H1 (cell line): Measurements from ENCODE around the gene TMEM255B. TPM values are rescaled to one million over a fixed set of nuclear protein-coding genes. Genes with fewer than 3 reads are reported as not detected.

ENCODE experiments used
- BRCA1 ChIP-seq: IDR thresholded peaks from 2 replicates; pipeline ENCODE4 v1.6.1; 2012; ENCODE audit warnings: low read depth, low read length, improper control_type of control experiment
- CBX5 ChIP-seq: fragments of 300-800, 300-1000 bp; sonication (generic); IDR thresholded peaks from 2 replicates; pipeline ENCODE4 v1.7.1; 2016; ENCODE audit warnings: antibody characterized with exemption, low read length, low read depth
- EZH2 ChIP-seq: fragments of 200-600 bp; sonication (generic); IDR thresholded peaks from 2 replicates; pipeline ENCODE4 v1.7.1; 2012; ENCODE audit warnings: low read depth, mild to moderate bottlenecking, moderate library complexity, low read length, inconsistent platforms; ENCODE audit not compliant: severe bottlenecking
- polyA plus RNA-seq, 7 experiments: library from polyadenylated mRNA; depleted of rRNA in 3 of 7; stranded (reverse) in 5 of 7; unstranded in 2 of 7; fragments of >200 nt in 5 of 7; fragments of 200-250 nt in 2 of 7; gene quantifications; 1 replicate in 5 of 7; 2 replicates in 1 of 7; 4 replicates in 1 of 7; pipeline versions ENCODE4 v1.2.1 to v1.2.3, GENCODE V29; 2011 to 2013; ENCODE audit warnings: missing spikeins in 2 of 7, mixed read lengths in 2 of 7
- total RNA-seq: library from RNA; stranded (reverse); fragmentation: NEBNext Ultra II Directional; extraction: Animal tissue kit (Norgen Biotek cat#: 25700); gene quantifications from 2 replicates; pipeline ENCODE4 v1.2.1, GENCODE V29; 2021
- TF ChIP-seq, protein P1 (sequence below): fragments of 300-600 bp; sonication (generic); IDR thresholded peaks from 2 replicates; pipeline ENCODE4 v1.7.1; 2012; ENCODE audit warnings: low read length, moderate library complexity, mild to moderate bottlenecking, inconsistent platforms; ENCODE audit not compliant: insufficient replicate concordance

The TMEM255B gene
- total and polyA plus RNA-seq, 2 of the 8 experiments (the other 6 are each of a cell fraction or from before 2014, with no cell fraction given): 3.4 to 4.4 TPM

- TF ChIP-seq EZH2 (no peak), BRCA1 (no peak), CBX5 (no peak)
- TF ChIP-seq, protein P1, sequence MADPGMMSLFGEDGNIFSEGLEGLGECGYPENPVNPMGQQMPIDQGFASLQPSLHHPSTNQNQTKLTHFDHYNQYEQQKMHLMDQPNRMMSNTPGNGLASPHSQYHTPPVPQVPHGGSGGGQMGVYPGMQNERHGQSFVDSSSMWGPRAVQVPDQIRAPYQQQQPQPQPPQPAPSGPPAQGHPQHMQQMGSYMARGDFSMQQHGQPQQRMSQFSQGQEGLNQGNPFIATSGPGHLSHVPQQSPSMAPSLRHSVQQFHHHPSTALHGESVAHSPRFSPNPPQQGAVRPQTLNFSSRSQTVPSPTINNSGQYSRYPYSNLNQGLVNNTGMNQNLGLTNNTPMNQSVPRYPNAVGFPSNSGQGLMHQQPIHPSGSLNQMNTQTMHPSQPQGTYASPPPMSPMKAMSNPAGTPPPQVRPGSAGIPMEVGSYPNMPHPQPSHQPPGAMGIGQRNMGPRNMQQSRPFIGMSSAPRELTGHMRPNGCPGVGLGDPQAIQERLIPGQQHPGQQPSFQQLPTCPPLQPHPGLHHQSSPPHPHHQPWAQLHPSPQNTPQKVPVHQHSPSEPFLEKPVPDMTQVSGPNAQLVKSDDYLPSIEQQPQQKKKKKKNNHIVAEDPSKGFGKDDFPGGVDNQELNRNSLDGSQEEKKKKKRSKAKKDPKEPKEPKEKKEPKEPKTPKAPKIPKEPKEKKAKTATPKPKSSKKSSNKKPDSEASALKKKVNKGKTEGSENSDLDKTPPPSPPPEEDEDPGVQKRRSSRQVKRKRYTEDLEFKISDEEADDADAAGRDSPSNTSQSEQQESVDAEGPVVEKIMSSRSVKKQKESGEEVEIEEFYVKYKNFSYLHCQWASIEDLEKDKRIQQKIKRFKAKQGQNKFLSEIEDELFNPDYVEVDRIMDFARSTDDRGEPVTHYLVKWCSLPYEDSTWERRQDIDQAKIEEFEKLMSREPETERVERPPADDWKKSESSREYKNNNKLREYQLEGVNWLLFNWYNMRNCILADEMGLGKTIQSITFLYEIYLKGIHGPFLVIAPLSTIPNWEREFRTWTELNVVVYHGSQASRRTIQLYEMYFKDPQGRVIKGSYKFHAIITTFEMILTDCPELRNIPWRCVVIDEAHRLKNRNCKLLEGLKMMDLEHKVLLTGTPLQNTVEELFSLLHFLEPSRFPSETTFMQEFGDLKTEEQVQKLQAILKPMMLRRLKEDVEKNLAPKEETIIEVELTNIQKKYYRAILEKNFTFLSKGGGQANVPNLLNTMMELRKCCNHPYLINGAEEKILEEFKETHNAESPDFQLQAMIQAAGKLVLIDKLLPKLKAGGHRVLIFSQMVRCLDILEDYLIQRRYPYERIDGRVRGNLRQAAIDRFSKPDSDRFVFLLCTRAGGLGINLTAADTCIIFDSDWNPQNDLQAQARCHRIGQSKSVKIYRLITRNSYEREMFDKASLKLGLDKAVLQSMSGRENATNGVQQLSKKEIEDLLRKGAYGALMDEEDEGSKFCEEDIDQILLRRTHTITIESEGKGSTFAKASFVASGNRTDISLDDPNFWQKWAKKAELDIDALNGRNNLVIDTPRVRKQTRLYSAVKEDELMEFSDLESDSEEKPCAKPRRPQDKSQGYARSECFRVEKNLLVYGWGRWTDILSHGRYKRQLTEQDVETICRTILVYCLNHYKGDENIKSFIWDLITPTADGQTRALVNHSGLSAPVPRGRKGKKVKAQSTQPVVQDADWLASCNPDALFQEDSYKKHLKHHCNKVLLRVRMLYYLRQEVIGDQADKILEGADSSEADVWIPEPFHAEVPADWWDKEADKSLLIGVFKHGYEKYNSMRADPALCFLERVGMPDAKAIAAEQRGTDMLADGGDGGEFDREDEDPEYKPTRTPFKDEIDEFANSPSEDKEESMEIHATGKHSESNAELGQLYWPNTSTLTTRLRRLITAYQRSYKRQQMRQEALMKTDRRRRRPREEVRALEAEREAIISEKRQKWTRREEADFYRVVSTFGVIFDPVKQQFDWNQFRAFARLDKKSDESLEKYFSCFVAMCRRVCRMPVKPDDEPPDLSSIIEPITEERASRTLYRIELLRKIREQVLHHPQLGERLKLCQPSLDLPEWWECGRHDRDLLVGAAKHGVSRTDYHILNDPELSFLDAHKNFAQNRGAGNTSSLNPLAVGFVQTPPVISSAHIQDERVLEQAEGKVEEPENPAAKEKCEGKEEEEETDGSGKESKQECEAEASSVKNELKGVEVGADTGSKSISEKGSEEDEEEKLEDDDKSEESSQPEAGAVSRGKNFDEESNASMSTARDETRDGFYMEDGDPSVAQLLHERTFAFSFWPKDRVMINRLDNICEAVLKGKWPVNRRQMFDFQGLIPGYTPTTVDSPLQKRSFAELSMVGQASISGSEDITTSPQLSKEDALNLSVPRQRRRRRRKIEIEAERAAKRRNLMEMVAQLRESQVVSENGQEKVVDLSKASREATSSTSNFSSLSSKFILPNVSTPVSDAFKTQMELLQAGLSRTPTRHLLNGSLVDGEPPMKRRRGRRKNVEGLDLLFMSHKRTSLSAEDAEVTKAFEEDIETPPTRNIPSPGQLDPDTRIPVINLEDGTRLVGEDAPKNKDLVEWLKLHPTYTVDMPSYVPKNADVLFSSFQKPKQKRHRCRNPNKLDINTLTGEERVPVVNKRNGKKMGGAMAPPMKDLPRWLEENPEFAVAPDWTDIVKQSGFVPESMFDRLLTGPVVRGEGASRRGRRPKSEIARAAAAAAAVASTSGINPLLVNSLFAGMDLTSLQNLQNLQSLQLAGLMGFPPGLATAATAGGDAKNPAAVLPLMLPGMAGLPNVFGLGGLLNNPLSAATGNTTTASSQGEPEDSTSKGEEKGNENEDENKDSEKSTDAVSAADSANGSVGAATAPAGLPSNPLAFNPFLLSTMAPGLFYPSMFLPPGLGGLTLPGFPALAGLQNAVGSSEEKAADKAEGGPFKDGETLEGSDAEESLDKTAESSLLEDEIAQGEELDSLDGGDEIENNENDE: no peak
Measured at GRCh38 chr13:113745059-113745458, 14.0 kb upstream of the TMEM255B start (continued).
